IMR-90 (cell line): ENCODE results near the gene MAGI2. TPM values are rescaled to one million over a fixed set of nuclear protein-coding genes. Genes with fewer than 3 reads are reported as not detected.

Experiments used
- ATAC-seq: fragments of 200-7000 bp; cut with Tn5 transposase; 2 replicates; pipeline ENCODE4 v1.9.1; 2020; ENCODE audit warnings: low read depth, mild to moderate bottlenecking, moderate library complexity
- BruUV-seq: library from RNA; stranded (reverse); fragments of 400-500 nt; replicated peaks from 2 replicates; lab custom pipeline; 2021; lab: Mats Ljungman, UMichigan
- CTCF ChIA-PET: fragments of 300-600 bp; formaldehyde crosslinking; extraction: SDS; loops from one replicate; lab custom pipeline; 2021; ENCODE audit warnings: antibody characterized with exemption; lab: Yijun Ruan, JAX
- POLR2A ChIA-PET: fragments of 300-600 bp; sonication (Branson Sonifier 250); formaldehyde crosslinking; loops from one replicate; lab custom pipeline; 2022; ENCODE audit warnings: antibody characterized with exemption; ENCODE audit not compliant: unreplicated experiment; lab: Charles Lee
- DNase-seq: peaks from one replicate; pipeline ENCODE4 v3.0.0; 2013
- H2AFZ ChIP-seq: replicated peaks from 2 replicates; pipeline ENCODE3; 2013; ENCODE audit warnings: low read length, mild to moderate bottlenecking; ENCODE audit not compliant: poor library complexity
- H2AK5ac ChIP-seq: 2 replicates; pipeline ENCODE4 v1.6.1; 2013; ENCODE audit warnings: low read depth, low read length, inconsistent platforms
- H2AK9ac ChIP-seq: replicated peaks from 2 replicates; pipeline ENCODE3; 2013; ENCODE audit warnings: mild to moderate bottlenecking, low read depth, low read length, moderate library complexity; ENCODE audit not compliant: poor library complexity
- H2BK120ac ChIP-seq: 2 replicates; pipeline ENCODE4 v1.6.1; 2013; ENCODE audit warnings: low read depth, low read length, inconsistent platforms
- H2BK15ac ChIP-seq: 3 replicates; pipeline ENCODE4 v1.6.1; 2013; ENCODE audit warnings: low read depth, low read length, inconsistent platforms
- H2BK20ac ChIP-seq: 2 replicates; pipeline ENCODE4 v1.6.1; 2013; ENCODE audit warnings: low read depth, mild to moderate bottlenecking, inconsistent platforms, low read length, moderate library complexity
- H2BK5ac ChIP-seq: 2 replicates; pipeline ENCODE4 v1.6.1; 2013; ENCODE audit warnings: mild to moderate bottlenecking, low read depth, low read length, inconsistent platforms; ENCODE audit not compliant: poor library complexity, severe bottlenecking
- H3K14ac ChIP-seq: replicated peaks from 2 replicates; pipeline ENCODE4 v1.6.1; 2013; ENCODE audit warnings: low read depth, low read length, inconsistent platforms
- H3K18ac ChIP-seq: 2 replicates; pipeline ENCODE4 v1.6.1; 2013; ENCODE audit warnings: low read depth, low read length, control low read depth
- H3K23ac ChIP-seq: 2 replicates; pipeline ENCODE4 v1.6.1; 2013; ENCODE audit warnings: low read depth, low read length, inconsistent platforms
- H3K27ac ChIP-seq: 2 replicates; pipeline ENCODE4 v1.5.1; 2013; ENCODE audit warnings: mild to moderate bottlenecking, control low read depth, low read length; ENCODE audit not compliant: insufficient read depth
- H3K27me3 ChIP-seq: 2 replicates; pipeline ENCODE4 v1.6.1; 2013; ENCODE audit warnings: low read length; ENCODE audit not compliant: control insufficient read depth, insufficient read depth
- H3K36me3 ChIP-seq: 2 replicates; pipeline ENCODE4 v1.6.1; 2013; ENCODE audit warnings: low read length, mixed read lengths; ENCODE audit not compliant: control insufficient read depth, insufficient read depth
- H3K4ac ChIP-seq: 2 replicates; pipeline ENCODE4 v1.6.1; 2013; ENCODE audit warnings: low read depth, low read length, inconsistent platforms
- H3K4me1 ChIP-seq: 2 replicates; pipeline ENCODE4 v1.6.1; 2013; ENCODE audit warnings: low read length, mixed read lengths; ENCODE audit not compliant: control insufficient read depth, insufficient read depth
- H3K4me2 ChIP-seq: 2 replicates; pipeline ENCODE4 v1.6.1; 2013; ENCODE audit warnings: low read depth, mild to moderate bottlenecking, control low read depth, low read length, moderate library complexity
- H3K4me3 ChIP-seq: 2 replicates; pipeline ENCODE4 v1.5.1; 2013; ENCODE audit warnings: low read depth, mild to moderate bottlenecking, control low read depth, low read length, moderate library complexity; ENCODE audit not compliant: insufficient read depth
- H3K56ac ChIP-seq: 2 replicates; pipeline ENCODE4 v1.6.1; 2013; ENCODE audit warnings: low read length, inconsistent platforms; ENCODE audit not compliant: insufficient read depth; ENCODE audit errors: extremely low read depth
- H3K79me1 ChIP-seq, 2 experiments: 2 replicates each; pipeline ENCODE4 v1.6.1; 2013; ENCODE audit warnings: low read length in 2 of 2, inconsistent platforms in 1 of 2, low read depth in 1 of 2
- H3K9ac ChIP-seq: 2 replicates; pipeline ENCODE4 v1.6.1; 2013; ENCODE audit warnings: low read depth, low read length, control low read depth
- H3K9me1 ChIP-seq: 2 replicates; pipeline ENCODE4 v1.6.1; 2013; ENCODE audit warnings: low read length, inconsistent platforms; ENCODE audit not compliant: insufficient read depth
- H3K9me3 ChIP-seq: 2 replicates; pipeline ENCODE4 v1.6.1; 2013; ENCODE audit warnings: low read length; ENCODE audit not compliant: control insufficient read depth, insufficient read depth
- H4K20me1 ChIP-seq: 2 replicates; pipeline ENCODE4 v1.6.1; 2013; ENCODE audit warnings: low read length, inconsistent platforms; ENCODE audit not compliant: insufficient read depth
- H4K5ac ChIP-seq: 2 replicates; pipeline ENCODE4 v1.6.1; 2013; ENCODE audit warnings: mild to moderate bottlenecking, low read depth, low read length, control low read depth
- H4K8ac ChIP-seq, 2 experiments: 2 replicates each; pipeline ENCODE4 v1.6.1; 2013; ENCODE audit warnings: low read depth in 2 of 2, low read length in 2 of 2, control low read depth in 1 of 2, inconsistent platforms in 1 of 2
- H4K91ac ChIP-seq: 2 replicates; pipeline ENCODE4 v1.6.1; 2013; ENCODE audit warnings: low read depth, low read length, inconsistent platforms; ENCODE audit not compliant: insufficient read depth
- MAFK ChIP-seq: IDR thresholded peaks from 2 replicates; pipeline ENCODE4 v1.6.1; 2012; ENCODE audit warnings: low read depth, low read length, improper control_type of control experiment
- MAZ ChIP-seq: IDR thresholded peaks from 2 replicates; pipeline ENCODE4 v1.6.1; 2012; ENCODE audit warnings: low read depth, mild to moderate bottlenecking, low read length, improper control_type of control experiment, moderate library complexity, borderline replicate concordance
- MXI1 ChIP-seq: IDR thresholded peaks from 2 replicates; pipeline ENCODE4 v1.6.1; 2012; ENCODE audit warnings: low read depth, mild to moderate bottlenecking, low read length, moderate library complexity, borderline replicate concordance
- RAD21 ChIP-seq: IDR thresholded peaks from 2 replicates; pipeline ENCODE4 v1.6.1; 2012; ENCODE audit warnings: low read length, improper control_type of control experiment
- RFX5 ChIP-seq: IDR thresholded peaks from 2 replicates; pipeline ENCODE4 v1.8.0; 2012; ENCODE audit warnings: low read depth, mild to moderate bottlenecking, low read length, moderate library complexity
- SMC3 ChIP-seq: fragments of 150-350 bp; IDR thresholded peaks from 2 replicates; pipeline ENCODE4 v1.6.1; 2016; ENCODE audit warnings: low read depth, mild to moderate bottlenecking, antibody characterized with exemption, low read length, moderate library complexity
- WGBS, 2 experiments: methylation state at CpG; one replicate each; pipeline versions ENCODE4 v1.1.5 to v1.1.7; 2013; ENCODE audit warnings: missing lambda C conversion rate in 2 of 2; ENCODE audit not compliant: insufficient read length in 1 of 2; ENCODE audit errors: extremely low coverage in 2 of 2; 5-methylcytosine and 5-hydroxymethylcytosine counted together
- dilution Hi-C: fragments of 300-500 bp; cut with HindIII; formaldehyde crosslinking; loops from one replicate; pipeline ENCODE4 v1.14.3; 2018; ENCODE audit warnings: low sequenced_read_pairs; ENCODE audit not compliant: unreplicated experiment
- in situ Hi-C: fragments of 300-500 bp; cut with MboI; formaldehyde crosslinking; loops from 3 replicates; pipeline ENCODE4 v1.14.3; 2019; ENCODE audit warnings: low sequenced_read_pairs, inconsistent platforms, mixed read lengths
- intact Hi-C: fragments of 100-400 bp; cut with micrococcal nuclease; formaldehyde crosslinking; loops from 2 replicates; pipeline ENCODE4 v1.10.0; 2022
- polyA plus RNA-seq, 3 experiments: library from polyadenylated mRNA; depleted of rRNA; stranded (reverse); fragments of >200 nt; gene quantifications; 2 replicates each; pipeline ENCODE4 v1.2.3, GENCODE V29; 2012; ENCODE audit warnings: low replicate concordance in 1 of 3
- total RNA-seq: library from RNA; depleted of rRNA; stranded (reverse); fragments of >200 nt; gene quantifications from 2 replicates; pipeline ENCODE4 v1.2.3, GENCODE V29; 2012
- TF ChIP-seq, protein P1 (sequence below): fragments of 150-350 bp; IDR thresholded peaks from 2 replicates; pipeline ENCODE4 v1.6.1; 2016; ENCODE audit warnings: low read depth, mild to moderate bottlenecking, low read length, moderate library complexity, borderline replicate concordance
- TF ChIP-seq, protein P2 (sequence below): conservative IDR thresholded peaks from 2 replicates; pipeline ENCODE4 v1.5.1; 2012; ENCODE audit warnings: mild to moderate bottlenecking, low read depth, low read length, improper control_type of control experiment

The MAGI2 gene
- total and polyA plus RNA-seq, 2 of the 4 experiments (the other 2 are of a cell fraction) = 2.5 to 17.9 TPM

DNA sequence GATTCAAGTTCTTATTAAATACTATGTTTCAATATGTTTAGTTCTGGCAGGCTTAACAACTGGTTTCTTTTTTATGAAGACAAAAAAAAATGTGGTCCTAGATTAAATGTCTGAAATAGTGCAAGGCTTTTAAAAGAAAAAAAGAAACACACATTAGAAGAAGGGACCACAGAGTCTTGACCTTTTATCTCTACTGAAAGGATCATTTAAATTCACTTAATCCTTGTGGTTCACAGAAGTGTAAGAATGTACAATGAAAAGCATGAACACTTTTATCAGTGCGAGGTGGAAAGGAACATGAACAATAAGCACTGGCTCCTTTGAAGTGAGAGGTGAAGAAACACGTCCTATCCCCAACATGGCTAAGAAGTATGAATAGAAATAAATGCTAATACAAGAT lies 765.1 kb downstream of the MAGI2 start:
- dilution Hi-C loops (no loop called here), in situ Hi-C loops (no loop called here), intact Hi-C loops (no loop called here)
- TF ChIP-seq SMC3 = no peak
- TF ChIP-seq, protein P1, sequence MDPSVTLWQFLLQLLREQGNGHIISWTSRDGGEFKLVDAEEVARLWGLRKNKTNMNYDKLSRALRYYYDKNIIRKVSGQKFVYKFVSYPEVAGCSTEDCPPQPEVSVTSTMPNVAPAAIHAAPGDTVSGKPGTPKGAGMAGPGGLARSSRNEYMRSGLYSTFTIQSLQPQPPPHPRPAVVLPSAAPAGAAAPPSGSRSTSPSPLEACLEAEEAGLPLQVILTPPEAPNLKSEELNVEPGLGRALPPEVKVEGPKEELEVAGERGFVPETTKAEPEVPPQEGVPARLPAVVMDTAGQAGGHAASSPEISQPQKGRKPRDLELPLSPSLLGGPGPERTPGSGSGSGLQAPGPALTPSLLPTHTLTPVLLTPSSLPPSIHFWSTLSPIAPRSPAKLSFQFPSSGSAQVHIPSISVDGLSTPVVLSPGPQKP = no peak
- no peak for TF ChIP-seq RAD21
- TF ChIP-seq RFX5 = no peak
- TF ChIP-seq MXI1 = no peak
- TF ChIP-seq, protein P2, sequence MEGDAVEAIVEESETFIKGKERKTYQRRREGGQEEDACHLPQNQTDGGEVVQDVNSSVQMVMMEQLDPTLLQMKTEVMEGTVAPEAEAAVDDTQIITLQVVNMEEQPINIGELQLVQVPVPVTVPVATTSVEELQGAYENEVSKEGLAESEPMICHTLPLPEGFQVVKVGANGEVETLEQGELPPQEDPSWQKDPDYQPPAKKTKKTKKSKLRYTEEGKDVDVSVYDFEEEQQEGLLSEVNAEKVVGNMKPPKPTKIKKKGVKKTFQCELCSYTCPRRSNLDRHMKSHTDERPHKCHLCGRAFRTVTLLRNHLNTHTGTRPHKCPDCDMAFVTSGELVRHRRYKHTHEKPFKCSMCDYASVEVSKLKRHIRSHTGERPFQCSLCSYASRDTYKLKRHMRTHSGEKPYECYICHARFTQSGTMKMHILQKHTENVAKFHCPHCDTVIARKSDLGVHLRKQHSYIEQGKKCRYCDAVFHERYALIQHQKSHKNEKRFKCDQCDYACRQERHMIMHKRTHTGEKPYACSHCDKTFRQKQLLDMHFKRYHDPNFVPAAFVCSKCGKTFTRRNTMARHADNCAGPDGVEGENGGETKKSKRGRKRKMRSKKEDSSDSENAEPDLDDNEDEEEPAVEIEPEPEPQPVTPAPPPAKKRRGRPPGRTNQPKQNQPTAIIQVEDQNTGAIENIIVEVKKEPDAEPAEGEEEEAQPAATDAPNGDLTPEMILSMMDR = no peak
- TF ChIP-seq MAFK = no peak
- no peak for TF ChIP-seq MAZ
- Histone ChIP-seq H3K27me3 (no peaks in the 10 kb centered on the region), H2AK5ac (no peak overlapping the region), H3K18ac (no peak overlapping the region), H4K5ac (no peak overlapping the region), H4K8ac (no peak overlapping the region), H4K91ac (no peak overlapping the region), H3K9ac (no peak overlapping the region), H3K4me2 (no peak overlapping the region), H3K4me1 (no peaks in the 10 kb centered on the region), H3K9me1 (peaks cover 3% of the 10 kb centered on the region), H3K79me1 (peaks cover 0 to 3% of the 10 kb centered on the region in 2 experiments; a peak in 2 of 4 replicates), H3K14ac (no peak overlapping the region), H2BK20ac (no peak overlapping the region), H4K20me1 (no peaks in the 10 kb centered on the region; the same call in 1 of the 2 replicates), H2AFZ (no peak overlapping the region), H3K56ac (no peak overlapping the region), H3K23ac (no peak overlapping the region), H3K36me3 (no peaks in the 10 kb centered on the region), H2BK15ac (no peak overlapping the region), H3K27ac (no peak overlapping the region), H3K9me3 (no peaks in the 10 kb centered on the region), H3K4ac (no peak overlapping the region), H3K4me3 (no peak overlapping the region), H2AK9ac (no peak overlapping the region), H2BK120ac (no peak overlapping the region), H2BK5ac (no peak overlapping the region)
- DNase-seq = no peak
- no TSS peak for BruUV-seq
- POLR2A ChIA-PET = no interaction called here
- CTCF ChIA-PET = no interaction called here
- ATAC-seq = no peak
- no CpG with 5 or more reads among the region's 2 CpGs for WGBS, 2 experiments
